Activated T-helper 1 cell treated with anti-CD3 and anti-CD28 coated beads, Interleukin-12 subunit alpha, Interleukin-12 subunit beta, Interleukin-2, Interleukin-4 antibody, amounts not matched to agents 30 ng/mL and 10 ng/mL and 1 ng/mL, durations not matched to agents 14 hours and 24 hours and 36 hours (primary cell): ENCODE data around the gene MEIOC. TPM values are rescaled to one million over a fixed set of nuclear protein-coding genes. Genes with fewer than 3 reads are reported as not detected.
"Not testable (repeated sequence)": the region's sequence is repeated elsewhere in the genome, so short reads cannot be mapped to it uniquely, and the experiment has no call there.

Experiments used
- DNase-seq: peaks from one replicate; pipeline ENCODE4 v3.0.0; 2021; ENCODE audit warnings: low spot score
- H3K27ac Mint-ChIP-seq: one replicate; pipeline ENCODE4 v1.8.0; 2021; ENCODE audit warnings: mild to moderate bottlenecking, mixed read lengths
- H3K27me3 Mint-ChIP-seq: one replicate; pipeline ENCODE4 v1.8.0; 2022; ENCODE audit warnings: mild to moderate bottlenecking, moderate library complexity, mixed read lengths; ENCODE audit not compliant: insufficient read depth
- H3K36me3 Mint-ChIP-seq: one replicate; pipeline ENCODE4 v1.8.0; 2021; ENCODE audit warnings: low read depth, mixed read lengths
- H3K4me1 Mint-ChIP-seq: one replicate; pipeline ENCODE4 v1.8.0; 2021; ENCODE audit warnings: low read depth, mixed read lengths
- H3K4me3 Mint-ChIP-seq: one replicate; pipeline ENCODE4 v1.8.0; 2021; ENCODE audit warnings: mild to moderate bottlenecking, moderate library complexity, mixed read lengths
- H3K9me3 Mint-ChIP-seq: one replicate; pipeline ENCODE4 v1.8.0; 2021; ENCODE audit warnings: mixed read lengths
- intact Hi-C: fragments of 100-400 bp; cut with micrococcal nuclease; formaldehyde crosslinking; loops from one replicate; pipeline ENCODE4 v1.15.1; 2024
- total RNA-seq: library from RNA; stranded (reverse); gene quantifications from 2 replicates; pipeline ENCODE4 v1.2.3, GENCODE V29; 2022

The MEIOC gene
- total RNA-seq, 1 donor from 2014 or later, result 0.29 TPM

- intact Hi-C loops, H3K9me3 Mint-ChIP-seq, H3K27me3 Mint-ChIP-seq, H3K36me3 Mint-ChIP-seq, DNase-seq: not testable (repeated sequence)
- H3K4me1 Mint-ChIP-seq, result peaks cover 32% of the 10 kb centered on the region
- H3K27ac Mint-ChIP-seq, result peak overlapping the region; percentile 4
- peak overlapping the region; percentile 99 for H3K4me3 Mint-ChIP-seq
Measured at GRCh38 chr17:44690746-44691306, 34.6 kb downstream of the MEIOC start.

- no peak overlapping the region for H3K4me3 Mint-ChIP-seq
- H3K27me3 Mint-ChIP-seq, result no peaks in the 10 kb centered on the region
- peaks cover 23% of the 10 kb centered on the region for H3K4me1 Mint-ChIP-seq
- no peak overlapping the region for H3K27ac Mint-ChIP-seq
- no peaks in the 10 kb centered on the region for H3K9me3 Mint-ChIP-seq
- no peak for DNase-seq
- peaks cover 2% of the 10 kb centered on the region for H3K36me3 Mint-ChIP-seq
- intact Hi-C loops, result no loop called here
Measured at GRCh38 chr17:44693609-44694008, 37.3 kb downstream of the MEIOC start.

DNA sequence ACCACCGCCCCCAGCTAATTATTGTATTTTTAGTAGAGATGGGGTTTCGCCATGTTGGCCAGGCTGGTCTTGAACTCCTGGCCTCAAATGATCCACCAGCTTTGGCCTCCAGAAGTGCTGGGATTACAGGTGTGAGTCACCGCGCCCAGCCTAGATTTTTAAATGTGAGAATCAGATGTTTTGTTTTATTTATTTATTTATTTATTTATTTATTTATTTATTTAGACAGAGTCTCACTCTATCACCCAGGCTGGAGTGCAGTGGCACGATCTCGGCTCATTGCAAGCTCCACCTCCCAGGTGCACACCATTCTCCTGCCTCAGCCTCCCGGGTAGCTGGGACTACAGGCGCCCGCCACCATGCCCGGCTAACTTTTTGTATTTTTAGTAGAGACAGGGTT is 44.0 kb downstream of the MEIOC start:
- DNase-seq, H3K27ac Mint-ChIP-seq, H3K4me1 Mint-ChIP-seq, H3K27me3 Mint-ChIP-seq, H3K36me3 Mint-ChIP-seq, H3K4me3 Mint-ChIP-seq, H3K9me3 Mint-ChIP-seq, intact Hi-C loops: not testable (repeated sequence)

DNA sequence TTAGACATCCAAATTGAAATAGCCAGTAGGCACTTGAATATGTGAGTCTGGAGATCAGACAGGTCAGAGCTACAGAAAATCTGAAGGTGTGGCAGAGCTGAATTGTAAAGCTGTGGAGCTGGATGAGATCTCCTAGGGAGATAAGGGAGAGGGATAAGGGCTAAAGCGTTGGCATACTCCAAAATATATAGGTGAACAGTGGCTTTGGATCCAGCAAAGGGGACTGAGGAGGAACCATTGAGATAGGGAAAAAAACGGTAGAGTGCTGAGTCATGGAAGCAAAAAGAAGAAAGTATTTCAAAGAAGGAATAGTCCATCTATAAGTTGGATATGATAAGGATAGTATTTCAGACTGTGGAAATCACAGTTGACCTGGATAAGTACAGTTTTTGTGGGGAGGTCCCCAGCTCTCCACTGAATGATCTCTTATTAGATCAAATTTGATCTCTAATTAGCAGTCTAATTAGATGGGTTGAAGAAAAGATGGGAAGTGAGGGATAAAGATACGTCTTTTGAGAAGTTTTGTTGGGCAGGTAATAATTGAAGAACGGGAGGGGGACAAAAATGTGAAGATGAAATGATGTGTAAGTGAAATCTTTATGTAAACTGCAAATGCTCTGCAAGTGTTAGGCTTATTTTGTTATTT is 51.6 kb downstream of the MEIOC start:
- H3K4me3 Mint-ChIP-seq, result no peak overlapping the region
- H3K36me3 Mint-ChIP-seq, result no peaks in the 10 kb centered on the region
- intact Hi-C loops, result loop anchor here (1.0 to 5.0 kb wide), 5 partner anchors 19 to 567 kb away; partner anchors contain the start of genes CCDC43, EFTUD2, HROB and NMT1
- peaks cover 5% of the 10 kb centered on the region for H3K4me1 Mint-ChIP-seq
- DNase-seq, result no peak
- H3K9me3 Mint-ChIP-seq, result no peaks in the 10 kb centered on the region
- no peak overlapping the region for H3K27ac Mint-ChIP-seq
- peaks cover 7% of the 10 kb centered on the region for H3K27me3 Mint-ChIP-seq

DNA sequence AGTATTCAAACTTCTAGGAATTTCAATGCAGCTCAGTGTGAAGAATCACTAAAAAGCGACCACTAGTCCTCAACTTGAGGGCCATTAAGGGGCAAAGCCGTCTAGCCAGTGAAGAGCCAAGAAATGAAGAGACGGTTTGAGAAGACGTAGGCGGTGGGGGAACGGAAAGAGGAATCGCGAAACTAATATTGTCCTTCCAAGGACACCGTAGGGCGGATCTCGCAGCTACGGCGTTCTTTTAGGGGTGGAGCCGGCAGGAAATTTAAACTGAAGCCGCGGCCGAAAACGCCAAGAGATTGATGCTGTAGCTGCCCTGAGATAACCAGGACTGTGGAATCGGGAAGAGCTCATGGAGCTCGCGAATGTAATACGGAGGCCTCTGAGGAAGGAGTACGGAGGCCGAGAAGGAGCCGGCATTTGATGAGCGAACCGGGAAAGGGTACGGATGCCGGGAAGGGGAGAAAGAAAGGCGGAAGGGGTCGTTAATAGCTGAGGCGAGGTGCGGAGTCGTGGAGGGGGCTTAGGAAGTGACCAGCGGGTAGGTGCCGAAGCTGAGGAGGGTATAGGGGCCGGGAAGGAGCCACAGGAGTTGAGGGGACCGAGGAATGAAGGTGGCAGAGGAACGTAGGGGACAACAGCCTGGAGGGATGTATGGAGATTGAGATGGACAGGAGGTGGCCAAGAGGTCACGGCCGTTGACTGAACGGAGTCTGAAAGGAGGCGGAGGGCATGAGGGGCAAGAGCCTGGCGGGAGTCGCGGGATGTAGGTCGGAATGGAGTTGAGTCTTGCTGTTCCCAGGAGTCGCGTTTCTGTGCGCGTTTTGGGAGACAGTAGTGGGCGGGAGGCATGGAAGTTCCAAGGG is 52.4 kb downstream of the MEIOC start, which contains the start of gene DBF4B:
DBF4B (plus strand) TSS at position 265 of the 863 bp plus-strand sequence; CDS start at position 421, 156 bp downstream.
- DNase-seq, result peak; percentile 81
- H3K4me3 Mint-ChIP-seq, result no peak within 1 kb of the TSS
- H3K4me1 Mint-ChIP-seq, result peaks cover 5% of the 10 kb centered on the region
- intact Hi-C loops, result loop anchor here (1.0 to 5.0 kb wide), 5 partner anchors 19 to 568 kb away; partner anchors contain the start of genes CCDC43, EFTUD2, HROB and NMT1
- H3K27me3 Mint-ChIP-seq, result peaks cover 7% of the 10 kb centered on the region
- no peaks in the 10 kb centered on the region for H3K36me3 Mint-ChIP-seq
- no peaks in the 10 kb centered on the region for H3K9me3 Mint-ChIP-seq
- H3K27ac Mint-ChIP-seq, result no peak within 1 kb of the TSS

GRCh38 chr17:44719444-44719843 is 63.2 kb downstream of the MEIOC start:
- H3K27me3 Mint-ChIP-seq, result no peaks in the 10 kb centered on the region
- H3K9me3 Mint-ChIP-seq, result no peaks in the 10 kb centered on the region
- DNase-seq, result no peak
- no peak overlapping the region for H3K4me3 Mint-ChIP-seq
- peaks cover 15% of the 10 kb centered on the region for H3K36me3 Mint-ChIP-seq
- intact Hi-C loops, result no loop called here
- no peaks in the 10 kb centered on the region for H3K4me1 Mint-ChIP-seq
- no peak overlapping the region for H3K27ac Mint-ChIP-seq

DNA sequence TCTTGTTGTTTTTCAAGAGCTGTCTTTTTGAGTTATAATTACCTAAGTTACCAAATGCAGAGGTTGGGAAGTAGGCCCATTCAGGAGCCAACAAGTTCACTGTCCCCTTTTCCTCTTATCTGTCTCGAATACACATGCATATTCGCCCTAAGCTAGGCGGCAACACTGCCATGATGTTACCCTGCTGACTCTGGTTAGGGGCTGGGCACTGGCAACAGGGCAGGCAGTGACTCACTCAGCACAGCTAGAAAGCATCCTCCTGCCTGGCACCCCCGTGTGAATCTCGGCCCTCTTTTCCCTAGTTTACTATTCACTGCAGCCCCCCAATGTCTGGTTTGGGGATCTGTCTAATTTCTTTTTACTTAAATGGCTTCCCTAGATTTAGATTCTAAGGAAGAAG is 66.0 kb downstream of the MEIOC start:
- intact Hi-C loops, result no loop called here
- H3K27me3 Mint-ChIP-seq, result no peaks in the 10 kb centered on the region
- no peak overlapping the region for H3K27ac Mint-ChIP-seq
- no peaks in the 10 kb centered on the region for H3K4me1 Mint-ChIP-seq
- no peak for DNase-seq
- no peak overlapping the region for H3K4me3 Mint-ChIP-seq
- H3K9me3 Mint-ChIP-seq, result no peaks in the 10 kb centered on the region
- H3K36me3 Mint-ChIP-seq, result peaks cover 12% of the 10 kb centered on the region

Other genes with a start within 250 kb of the MEIOC start
- gene GPATCH8, start 153.1 kb upstream of the MEIOC start, total RNA-seq, result 50.4 and 51.1 TPM in 2 replicates
- not detected in 2 replicates for gene FZD2, start 99.0 kb upstream of the MEIOC start, total RNA-seq
- gene CCDC43, start 33.3 kb downstream of the MEIOC start, total RNA-seq, result 42.6 and 44.6 TPM in 2 replicates
- 22.5 and 22.8 TPM in 2 replicates for gene DBF4B, start 52.2 kb downstream of the MEIOC start, total RNA-seq
- 0.32 and 0.52 TPM in 2 replicates for gene ADAM11, start 102.5 kb downstream of the MEIOC start, total RNA-seq
- 4.7 and 5.7 TPM in 2 replicates for gene GJC1, start 173.8 kb downstream of the MEIOC start, total RNA-seq
- not detected in 2 replicates for gene HIGD1B, start 191.4 kb downstream of the MEIOC start, total RNA-seq
- 206 and 219 TPM in 2 replicates for gene EFTUD2, start 243.0 kb downstream of the MEIOC start, total RNA-seq